ENCODE results near the gene TSPAN9.

Gene TSPAN9

DNA sequence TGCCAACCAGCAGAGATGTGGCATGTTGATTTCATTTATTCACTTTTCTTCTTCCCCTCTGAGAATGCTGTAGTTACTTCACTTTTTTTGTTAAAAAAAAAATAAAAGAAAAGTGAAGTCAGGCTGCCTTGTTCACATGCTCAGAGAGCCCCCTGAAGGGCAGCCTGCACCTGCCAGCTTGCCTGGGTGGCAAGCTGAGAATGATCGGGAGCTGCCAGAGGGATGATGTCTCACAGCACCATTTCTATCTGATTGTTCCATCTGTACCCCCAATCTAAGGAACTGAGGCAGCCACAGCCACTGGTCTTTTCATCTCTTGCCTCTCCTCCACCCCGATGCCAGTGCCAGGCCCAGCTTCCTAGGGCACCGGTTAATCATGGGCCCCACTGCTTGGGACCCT, 118.2 kb downstream of the TSPAN9 start:
- no peak for DNase-seq

DNA sequence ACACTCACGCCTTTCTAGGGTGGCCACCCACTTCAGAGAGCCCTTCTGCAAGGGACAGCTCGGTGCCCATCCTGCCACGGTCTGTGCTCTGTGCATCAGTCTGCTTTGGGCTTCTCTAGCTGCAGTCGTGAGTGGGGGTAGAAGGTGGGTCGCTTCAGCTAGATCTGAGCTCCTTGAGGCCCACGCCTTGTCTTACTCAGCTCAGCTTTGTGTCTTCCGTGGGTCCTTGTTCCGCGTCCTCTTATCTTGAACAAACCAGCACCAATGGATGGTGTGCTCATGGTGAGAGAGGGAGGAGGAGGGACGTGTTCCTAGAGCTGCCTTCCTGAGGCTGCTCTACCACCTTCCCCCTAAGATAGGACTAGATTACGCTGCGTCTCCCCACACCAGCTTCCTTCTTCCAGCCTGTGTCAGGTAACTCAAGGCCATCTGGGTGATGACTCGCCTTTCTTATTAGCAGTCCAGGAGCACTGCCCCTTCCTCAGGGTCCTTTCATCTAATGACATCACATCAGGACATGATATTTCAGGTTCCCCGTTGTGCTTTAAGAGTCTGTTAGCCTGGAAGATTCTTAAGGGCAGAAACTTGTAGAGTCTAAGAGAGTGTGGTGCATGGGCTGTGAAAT, 118.8 kb downstream of the TSPAN9 start:
- DNase-seq, result no peak

DNA sequence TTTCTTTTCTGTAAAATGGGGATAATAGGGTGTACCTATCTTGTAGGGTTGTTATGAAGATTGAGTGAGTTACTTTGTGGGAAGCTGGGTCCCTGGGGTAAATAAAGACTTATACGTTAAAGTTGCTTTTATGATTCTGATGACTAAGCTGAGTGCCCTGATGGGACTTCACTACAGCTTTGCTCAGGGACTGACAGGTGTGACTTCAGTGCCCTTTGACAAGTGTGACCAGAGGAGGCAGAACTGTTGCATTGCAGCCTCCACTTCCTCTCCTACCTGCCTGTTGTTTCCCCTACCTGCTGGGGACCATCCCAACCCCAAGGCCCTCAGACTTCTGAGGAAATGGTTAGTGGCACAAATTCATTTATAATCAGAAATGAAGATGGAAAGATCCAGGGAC, 119.3 kb downstream of the TSPAN9 start:
- DNase-seq, result no peak

DNA sequence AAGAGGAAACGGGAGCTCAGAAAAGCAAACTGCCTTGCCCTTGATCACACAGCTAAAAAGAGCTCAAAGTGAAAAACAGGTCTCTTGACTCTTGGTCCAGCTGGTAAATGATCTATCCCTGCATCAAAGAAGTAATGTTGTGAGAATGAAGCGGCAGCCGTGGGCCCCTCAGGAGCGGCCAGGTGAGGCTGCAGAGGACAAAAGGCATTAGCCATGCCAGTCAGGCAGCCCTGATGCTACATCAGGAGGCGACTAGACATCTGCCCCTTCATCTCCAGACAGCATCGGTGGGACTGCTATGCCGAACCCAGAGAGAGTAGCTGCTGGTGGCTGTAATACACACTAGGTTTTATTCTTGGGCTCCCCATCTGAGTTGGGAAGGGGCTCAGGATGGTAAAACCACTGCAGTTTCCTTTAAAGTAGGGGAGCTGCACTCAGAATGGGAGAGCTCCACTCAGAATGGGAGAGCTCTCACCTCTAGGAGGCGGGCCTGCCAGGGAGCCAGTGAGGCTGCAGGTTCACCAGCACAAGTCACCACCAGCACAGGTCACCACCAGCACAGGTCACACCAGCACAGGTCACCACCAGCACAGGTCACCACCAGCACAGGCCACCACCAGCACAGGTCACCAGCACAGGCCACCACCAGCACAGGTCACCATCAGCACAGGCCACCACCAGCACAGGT, 120.1 kb downstream of the TSPAN9 start:
- no peak for DNase-seq

DNA sequence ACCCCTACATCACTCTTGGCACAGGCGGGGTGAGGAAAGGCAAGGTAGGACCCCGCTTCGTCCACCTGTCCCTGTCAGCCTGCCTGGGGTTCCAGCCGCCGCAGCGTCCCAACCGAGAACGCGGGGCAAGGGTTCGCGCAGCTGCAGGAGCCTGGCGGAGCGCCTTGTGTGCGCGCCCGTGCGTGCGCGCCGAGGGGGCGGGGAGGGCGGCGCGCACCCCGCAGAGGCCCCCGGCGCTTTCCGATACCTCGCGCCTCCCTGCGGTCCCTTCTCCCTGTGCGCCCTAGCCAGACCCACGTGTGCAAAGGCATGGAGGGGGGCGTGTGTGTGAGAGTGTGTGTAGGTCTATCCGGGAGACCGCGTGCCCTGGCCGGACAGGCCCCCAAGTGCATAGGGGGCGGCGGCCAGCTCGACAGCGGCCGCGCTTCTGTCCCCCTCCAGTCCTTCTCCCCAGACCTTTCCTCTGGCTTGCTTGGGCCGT, 122.4 kb downstream of the TSPAN9 start:
- DNase-seq, result peak; percentile 81

DNA sequence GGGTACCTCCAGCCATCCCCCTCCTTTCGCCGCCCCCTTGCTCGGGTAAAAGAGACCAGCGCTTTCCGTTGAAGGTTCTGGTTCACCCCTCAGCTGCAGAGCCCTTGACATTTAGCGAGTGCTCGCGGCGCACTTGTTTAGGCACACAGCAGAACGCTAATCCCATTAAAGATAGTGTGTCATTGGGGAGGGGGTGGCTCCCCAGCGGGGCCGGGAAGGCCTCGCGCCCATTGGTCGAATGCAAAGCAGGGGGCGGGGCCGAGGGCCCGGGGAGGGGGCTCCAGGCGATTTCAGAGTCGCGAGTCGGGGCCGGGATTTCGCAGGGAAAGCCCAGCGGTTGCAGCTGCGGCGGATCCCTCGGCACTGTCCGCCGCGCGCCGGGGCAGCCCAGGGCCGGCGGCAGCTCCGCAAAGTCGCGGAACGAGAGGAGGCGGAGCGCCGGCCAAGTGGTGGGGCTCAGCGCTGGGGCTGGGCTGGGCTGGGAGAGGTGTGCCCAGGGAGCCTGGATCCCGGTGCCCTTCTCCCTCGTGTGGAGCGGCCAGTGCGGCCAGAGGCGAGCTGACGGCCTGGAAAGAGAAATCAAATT, 122.9 kb downstream of the TSPAN9 start:
- DNase-seq, result peak; percentile 99

DNA sequence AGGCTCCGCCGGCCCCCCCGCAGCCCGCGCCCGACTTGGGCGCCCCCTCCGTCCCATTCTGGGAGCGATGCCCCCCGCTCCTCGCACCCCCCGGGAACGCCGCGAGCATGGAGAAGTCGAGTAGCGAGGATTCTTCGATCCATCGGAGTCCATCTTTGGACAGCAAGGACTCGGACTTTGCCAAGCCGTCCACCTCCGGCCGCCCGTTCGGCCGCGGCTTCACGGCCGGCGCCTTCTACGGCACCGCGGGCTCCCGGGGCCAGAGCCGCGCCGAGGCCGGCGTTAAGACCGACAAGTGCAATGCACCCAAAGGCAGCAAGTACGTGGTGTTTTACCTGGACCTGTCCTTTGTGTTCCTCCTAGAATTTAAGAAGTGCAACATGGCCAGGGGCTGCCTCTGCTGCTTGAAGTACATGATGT, 123.6 kb downstream of the TSPAN9 start:
- no peak for DNase-seq

DNA sequence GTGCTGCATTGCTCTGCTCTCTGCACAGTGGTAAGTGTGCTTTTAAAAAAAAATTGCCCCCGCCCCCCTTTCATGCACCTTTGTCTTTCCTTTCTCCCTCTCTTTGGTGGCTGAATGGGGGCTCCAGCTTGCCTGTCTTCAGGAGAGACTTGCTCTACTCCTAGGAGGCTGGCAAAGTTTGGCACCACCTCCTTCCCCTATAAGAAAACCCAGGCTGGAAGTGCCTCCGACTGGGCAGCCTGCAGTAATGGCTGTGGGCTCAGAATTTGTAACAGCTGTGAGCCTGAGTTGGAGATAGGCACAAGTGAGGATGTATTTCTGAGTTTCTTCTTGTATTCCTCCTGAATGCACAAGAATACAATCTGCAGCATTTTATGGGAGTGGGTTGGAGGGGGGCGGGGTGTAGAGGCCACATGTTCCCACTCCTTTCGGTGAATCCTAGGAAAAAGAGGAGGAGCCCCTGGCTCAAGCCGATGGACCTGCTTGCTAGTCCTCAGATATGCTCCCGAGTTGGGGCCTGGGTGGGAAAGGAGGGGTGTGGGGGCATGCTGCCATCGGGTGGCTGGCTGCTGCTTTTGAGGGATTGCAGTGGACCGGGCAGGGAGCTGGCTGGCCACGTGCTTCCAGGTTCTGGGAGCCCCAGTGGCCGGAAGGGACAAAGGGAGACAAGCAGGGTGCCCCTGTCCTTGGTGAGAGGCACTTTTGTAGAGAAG, 124.3 kb downstream of the TSPAN9 start:
- DNase-seq, result peak; percentile 72

DNA sequence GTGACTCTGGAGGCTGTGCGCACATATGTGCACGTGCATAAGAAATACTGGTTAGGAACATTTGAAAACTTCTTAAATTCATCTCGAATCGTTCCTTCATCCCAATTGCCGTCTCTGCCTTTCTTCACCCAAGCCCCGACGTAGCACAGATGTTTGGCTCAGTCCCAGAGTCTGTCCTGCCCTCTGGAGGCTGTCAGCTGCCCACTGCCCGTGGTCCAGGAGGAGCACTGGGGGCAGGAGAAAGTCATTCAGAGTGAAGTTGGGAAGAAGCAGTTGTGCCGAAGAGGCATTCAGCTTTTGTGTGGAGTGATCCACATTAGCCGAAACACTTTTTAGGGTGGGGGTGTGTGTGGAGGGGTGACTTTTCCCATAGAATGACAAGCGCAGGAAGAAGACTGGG, 124.9 kb downstream of the TSPAN9 start:
- peak; percentile 72 for DNase-seq

DNA sequence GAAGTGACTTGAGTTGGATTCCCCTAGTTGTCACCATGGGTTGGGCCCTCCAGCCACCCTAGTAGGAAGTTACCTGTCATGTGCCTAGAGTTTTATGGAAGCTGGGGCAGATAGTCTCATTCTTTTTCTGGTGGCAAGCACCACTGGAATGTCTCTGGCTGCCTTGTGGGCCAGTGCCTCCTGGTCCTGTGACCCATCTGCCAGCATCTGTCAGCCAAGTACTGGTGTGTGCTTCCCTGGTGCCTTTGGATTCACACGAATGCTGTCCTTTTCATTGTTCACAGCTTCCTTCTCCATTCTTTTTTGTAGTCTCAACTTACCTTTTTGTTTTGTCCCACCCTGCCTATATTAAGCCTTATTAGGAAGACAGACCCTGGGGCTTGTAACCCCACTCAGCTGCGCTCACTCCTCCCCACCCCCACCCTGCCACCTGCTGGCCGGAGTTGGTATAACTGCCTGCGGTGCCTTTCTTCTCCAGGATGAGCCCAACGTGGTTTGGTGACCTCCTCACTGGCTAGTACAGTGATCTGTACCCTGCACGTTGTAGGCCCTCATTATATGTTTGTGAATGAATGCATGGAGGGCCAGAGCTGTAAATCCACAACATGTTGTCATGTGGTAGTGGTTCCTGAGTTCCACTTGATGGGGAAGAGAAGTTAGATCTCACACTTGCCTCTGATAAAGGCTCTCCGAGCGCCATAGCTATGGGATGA, 125.7 kb downstream of the TSPAN9 start:
- peak; percentile 89 for DNase-seq

DNA sequence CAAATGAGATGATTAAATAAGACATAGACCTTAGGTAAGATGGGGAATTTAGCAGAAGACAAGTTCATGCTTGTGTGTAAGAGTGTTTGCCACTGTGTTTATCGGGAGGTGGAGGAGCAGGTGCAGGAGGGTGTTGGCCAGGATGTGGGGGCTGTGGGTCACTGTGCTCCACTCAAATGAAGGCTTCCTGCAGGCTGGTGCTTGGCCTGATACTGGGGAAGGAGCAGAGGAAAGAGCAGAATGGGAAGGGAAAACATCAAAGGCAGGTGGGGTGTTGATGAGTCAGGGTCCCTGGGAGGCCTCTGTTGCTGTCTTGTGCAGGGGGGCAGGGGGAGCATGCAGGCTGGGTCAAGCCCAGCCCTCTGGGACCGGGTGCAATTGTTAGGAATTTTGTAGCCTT, 126.5 kb downstream of the TSPAN9 start:
- no peak for DNase-seq

DNA sequence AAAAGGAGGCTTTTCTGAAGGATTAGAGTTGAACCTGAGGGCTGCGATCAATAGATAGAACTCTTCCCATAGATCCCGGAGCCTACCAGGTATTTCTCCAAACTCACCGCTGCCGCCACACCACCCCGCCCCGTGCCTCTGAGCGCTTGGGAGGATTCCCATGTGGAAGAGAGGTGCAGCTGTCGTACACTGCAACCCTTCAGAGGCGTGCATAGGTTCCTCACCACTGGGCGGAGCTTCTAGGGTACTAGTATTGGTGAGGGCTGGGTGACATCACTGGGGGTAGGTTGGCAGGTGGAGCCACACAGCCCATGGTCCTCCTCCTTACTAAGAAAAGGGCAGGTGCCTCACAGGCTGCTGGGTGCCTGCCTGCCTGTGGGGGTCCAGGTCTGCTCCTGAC, 127.0 kb downstream of the TSPAN9 start:
- DNase-seq, result peak; percentile 95

DNA sequence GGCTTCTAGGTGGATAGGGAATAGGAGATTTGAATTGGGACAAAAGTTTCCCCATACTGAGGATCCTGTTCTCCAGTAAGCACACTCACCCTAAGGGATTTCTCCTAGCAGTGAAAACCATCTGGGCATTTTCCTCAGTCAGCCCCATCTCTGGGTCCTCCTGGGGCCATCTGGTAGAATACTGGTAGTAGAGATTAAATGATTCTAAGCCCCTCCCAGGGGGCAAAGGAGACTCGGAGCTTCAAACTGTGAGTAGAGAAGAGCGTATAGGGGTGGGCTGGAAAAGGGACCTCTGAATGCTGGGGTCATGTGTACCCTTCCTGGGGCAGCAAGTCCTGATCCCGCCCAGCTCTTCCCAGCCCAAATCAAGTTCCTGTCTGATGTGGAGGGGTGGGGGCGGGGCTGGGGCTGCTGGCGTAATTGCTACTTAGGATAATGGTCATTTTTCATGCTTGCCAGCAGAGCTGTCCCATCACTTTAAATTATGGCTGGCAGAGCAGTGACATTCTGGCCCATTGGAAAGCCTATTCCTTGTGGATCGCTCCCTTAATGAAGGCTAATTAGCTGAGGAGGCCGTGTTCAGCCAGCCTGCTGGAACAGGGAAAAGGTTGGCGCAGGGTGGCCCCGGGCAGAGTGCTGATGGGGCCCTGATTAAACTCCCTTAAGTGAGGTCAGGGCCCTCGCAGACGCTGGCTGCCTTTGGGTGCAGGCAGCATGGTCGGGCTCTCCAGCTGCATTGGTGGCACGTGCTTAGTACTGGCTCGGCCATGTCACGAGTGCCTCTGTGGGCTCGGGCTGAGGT, 127.8 kb downstream of the TSPAN9 start:
- peak; percentile 99 for DNase-seq

DNA sequence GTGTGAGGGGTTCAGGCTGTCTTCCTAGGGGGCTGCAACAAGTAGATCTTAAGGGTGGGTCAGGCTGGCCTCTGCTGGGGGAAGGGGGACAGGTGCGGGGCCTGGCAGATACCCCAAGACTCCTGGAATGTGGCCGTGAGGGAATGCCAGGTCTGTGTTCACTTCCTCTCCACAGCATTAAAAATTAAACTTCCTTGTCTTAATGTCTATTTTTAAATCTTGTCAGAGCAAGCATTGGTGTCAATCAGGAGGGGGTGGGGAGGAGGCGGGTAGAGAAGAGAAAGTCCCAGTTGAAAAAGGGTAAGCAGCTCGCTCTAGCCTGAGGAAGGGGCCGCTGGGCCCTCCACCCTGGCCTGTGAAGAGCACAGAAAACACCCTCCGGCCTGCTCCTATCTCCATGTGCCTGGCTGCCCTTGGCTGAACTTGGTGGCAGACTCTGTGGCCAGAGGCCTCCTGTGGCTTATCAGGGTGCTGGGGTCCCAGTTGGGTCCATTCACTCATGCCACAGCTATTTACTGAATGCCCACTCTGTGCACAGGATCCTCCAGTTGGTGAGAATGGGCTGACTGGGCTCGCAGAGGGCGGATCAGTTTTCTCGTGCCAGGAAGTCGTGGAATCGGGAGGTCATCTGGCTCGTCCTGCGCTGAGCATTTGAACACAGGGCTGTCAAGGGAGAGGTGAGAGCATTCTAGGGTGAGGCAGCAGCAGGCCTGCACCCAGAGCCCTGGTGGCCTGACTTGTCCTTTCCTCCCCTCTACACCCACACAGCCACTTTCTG, 128.8 kb downstream of the TSPAN9 start:
- DNase-seq, result peak; percentile 77

DNA sequence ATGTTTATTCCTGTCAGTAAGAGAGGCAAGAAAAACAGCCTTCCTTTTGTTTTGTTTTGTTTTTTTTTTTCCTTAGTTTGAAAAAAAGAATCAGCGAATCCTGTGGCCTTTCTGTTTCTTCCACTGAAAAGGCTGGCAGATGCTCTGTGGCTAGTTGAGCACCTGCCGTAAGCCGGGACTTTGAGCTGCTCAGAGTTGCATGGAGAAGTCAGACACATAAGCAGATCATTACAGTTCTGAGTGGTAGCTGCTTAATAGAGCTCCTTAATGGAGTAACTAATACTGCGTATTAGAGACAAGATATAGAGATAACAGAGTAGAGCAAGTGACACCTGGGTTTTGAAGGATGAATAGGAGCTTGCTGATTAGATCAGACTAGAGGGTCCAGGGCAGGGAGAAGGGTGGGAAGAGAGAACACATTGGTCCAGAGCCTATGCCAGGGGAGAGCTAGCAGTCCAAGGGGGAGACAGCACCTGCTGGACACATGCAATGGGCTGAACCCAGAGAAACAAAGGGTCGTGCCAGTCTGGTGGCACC, 129.4 kb downstream of the TSPAN9 start:
- peak; percentile 94 for DNase-seq

DNA sequence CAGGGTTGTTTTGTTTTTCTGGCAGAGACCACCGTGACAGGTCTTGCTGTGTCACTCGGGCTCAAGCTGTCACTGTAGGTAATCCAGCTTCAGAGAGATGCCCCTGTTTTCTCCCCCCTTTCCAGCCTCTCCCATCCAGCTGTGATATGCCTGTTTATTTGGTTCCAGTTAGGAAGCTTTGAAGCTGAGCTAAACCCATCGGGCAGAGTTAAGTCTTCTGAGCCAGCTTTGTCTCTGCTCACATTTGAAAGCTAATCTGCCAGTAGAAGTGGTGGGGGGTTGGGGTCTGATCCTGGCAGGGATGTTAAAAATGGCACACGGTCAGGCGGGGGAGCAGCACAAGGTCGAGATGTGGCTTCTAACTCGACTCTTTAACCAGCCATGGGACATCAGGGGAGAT, 130.0 kb downstream of the TSPAN9 start:
- peak; percentile 99 for DNase-seq

DNA sequence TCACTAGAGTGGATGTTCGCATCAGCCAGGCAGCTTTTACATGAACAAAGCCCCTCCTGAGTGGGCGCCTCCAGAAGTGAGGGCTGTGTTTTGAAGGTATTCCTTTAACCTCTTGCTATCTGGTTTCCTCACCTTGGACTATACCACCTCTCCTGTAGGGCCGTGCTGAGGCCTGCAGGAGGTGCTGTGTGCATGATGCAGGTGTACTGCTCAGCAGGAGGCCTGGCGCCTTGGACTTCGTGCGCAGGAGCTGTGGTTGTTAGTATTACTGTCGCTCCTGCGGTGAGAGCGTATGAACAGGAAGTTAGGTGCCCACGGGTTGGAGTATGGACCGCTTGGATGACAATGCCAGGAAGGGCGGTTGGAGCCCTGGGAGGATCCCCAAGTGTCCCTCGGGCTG, 130.7 kb downstream of the TSPAN9 start:
- DNase-seq, result peak; percentile 75

DNA sequence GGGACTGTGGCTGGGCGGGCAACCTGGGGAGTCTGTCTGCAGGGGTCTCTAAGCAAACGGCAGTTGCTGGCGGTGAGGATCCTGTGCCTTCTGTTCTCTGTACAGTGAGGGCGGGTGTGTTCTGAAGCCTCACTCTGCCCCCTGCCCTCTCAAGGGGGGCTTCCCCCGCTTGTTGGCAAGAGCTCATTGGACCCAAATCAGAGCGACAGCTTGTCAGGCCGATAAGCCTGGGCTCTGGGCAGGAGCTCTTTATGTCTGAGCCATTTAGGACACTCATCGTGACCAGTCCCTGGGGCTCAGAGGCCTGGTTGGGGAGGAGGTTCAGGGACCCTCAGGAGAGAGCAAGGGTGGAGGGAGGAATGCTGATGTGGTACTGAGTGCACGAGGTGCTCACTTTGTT, 136.0 kb downstream of the TSPAN9 start:
- DNase-seq, result peak; percentile 99

DNA sequence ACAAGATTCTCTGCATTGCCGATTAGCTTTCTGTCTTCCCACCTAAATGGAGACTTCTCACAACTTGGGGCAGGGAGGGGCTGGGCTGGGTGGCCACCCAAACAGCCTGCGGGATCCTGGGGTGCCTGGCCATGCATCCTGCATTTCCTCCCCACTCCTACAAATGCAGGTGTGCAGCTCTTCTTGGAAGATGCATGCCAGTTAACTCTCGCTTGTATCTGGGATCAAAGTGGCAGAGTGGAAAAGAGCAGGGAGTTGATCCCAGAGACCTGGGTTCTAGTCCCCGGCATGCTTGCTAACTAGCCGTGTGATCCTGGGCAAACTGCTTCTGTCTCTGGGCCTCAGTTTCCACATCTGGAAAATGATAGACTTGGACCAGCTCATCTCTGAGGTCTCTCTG, 136.6 kb downstream of the TSPAN9 start:
- DNase-seq, result no peak

DNA sequence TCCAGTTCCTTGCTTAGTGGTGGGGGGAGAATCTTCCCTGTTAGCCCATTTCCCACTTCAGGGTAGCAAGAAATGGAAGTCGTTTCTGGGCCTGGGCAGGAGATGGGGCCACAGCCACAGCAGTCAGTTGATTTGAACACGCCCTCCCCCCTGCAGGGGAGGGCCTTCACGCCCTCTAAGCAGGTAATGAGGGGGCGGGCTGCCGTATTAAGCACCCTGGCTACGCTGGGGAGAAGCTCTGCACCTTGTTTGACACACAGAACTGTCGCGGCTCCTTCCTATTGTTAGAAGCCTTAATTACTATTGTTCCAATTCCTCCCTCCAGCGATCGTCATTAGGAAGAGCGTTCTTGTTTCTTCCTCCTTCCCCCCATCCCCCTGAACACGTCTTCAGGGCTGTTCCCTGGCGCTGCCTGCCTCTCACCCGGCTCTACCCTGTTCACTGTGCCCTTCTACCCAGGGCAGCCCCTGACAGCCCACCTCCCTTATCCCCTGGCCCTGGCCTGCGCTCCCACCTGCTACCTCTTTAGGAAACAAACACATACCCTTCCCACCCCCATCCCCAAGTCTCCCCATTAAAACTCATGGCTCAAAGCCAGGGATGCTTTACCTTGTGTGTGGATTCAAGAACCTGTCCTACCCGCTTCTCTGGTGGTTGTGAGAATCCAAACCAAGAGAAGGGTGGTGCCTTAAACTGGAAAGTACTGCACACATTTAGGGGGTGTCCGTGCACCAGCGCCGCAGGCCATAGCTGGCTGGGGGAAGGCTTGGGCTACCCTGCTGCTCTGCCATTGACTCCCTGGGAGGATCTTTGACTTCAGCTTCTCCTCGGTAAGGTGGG, 137.6 kb downstream of the TSPAN9 start:
- DNase-seq, result peak; percentile 67
